Colonic mucosa (tissue), 4 donors: ENCODE data around the gene KHDRBS2. TPM values are rescaled to one million over a fixed set of nuclear protein-coding genes. Genes with fewer than 3 reads are reported as not detected.
A peak's percentile ranks its signal among the peaks of the same experiment; 100 is the strongest.

Experiments used
- DNase-seq: peaks from one replicate; pipeline ENCODE4 v3.0.0-alpha.2; 2020
- H3K27ac ChIP-seq: fragments of 200-600 bp; one replicate; pipeline ENCODE4 v1.8.0; 2021
- H3K27me3 ChIP-seq: fragments of 200-600 bp; one replicate; pipeline ENCODE4 v1.8.0; 2021
- H3K36me3 ChIP-seq: fragments of 200-600 bp; one replicate; pipeline ENCODE4 v1.8.0; 2021
- H3K4me1 ChIP-seq: fragments of 200-600 bp; one replicate; pipeline ENCODE4 v1.8.0; 2021; ENCODE audit warnings: mild to moderate bottlenecking
- H3K4me3 ChIP-seq: fragments of 200-600 bp; one replicate; pipeline ENCODE4 v1.8.0; 2021
- H3K9ac ChIP-seq, 2 donors: one replicate each; pipeline ENCODE4 v1.7.0; 2013; ENCODE audit warnings: control low read depth in 2 of 2, low read depth in 2 of 2, low read length in 2 of 2
- H3K9me3 ChIP-seq: fragments of 200-600 bp; one replicate; pipeline ENCODE4 v1.8.0; 2021
- CTCF ChIP-seq: fragments of 200-600 bp; IDR thresholded peaks from one replicate; pipeline ENCODE4 v1.8.0; 2022; ENCODE audit warnings: antibody characterized with exemption, mild to moderate bottlenecking
- intact Hi-C: fragments of 100-400 bp; cut with DNase I; formaldehyde crosslinking; loops from one replicate; pipeline ENCODE4 v1.14.1; 2022
- total RNA-seq, 2 donors: library from RNA; stranded (reverse); fragmentation: NEBNext Ultra II Directional in 1 of 2; extraction: Animal tissue kit (Norgen Biotek cat#: 25700) in 1 of 2; gene quantifications; one replicate each; pipeline ENCODE4 v1.2.1, GENCODE V29; 2021
- donor health status: healthy.
- donor health status: DM: no; HTN: no; CAD: no.
- donor health status: DM: no; HTN: no; CAD: no.

Gene KHDRBS2
- total RNA-seq, 2 donors from 2014 or later: 0.52 to 1.2 TPM

- Histone ChIP-seq H3K27ac (no peak overlapping the region), H3K4me3 (no peak overlapping the region), H3K36me3 (no peaks in the 10 kb centered on the region), H3K9me3 (no peaks in the 10 kb centered on the region), H3K9ac (no peak overlapping the region), H3K27me3 (no peaks in the 10 kb centered on the region), H3K4me1 (no peaks in the 10 kb centered on the region)
- peak; percentile 20 for DNase-seq
- intact Hi-C loops: no loop called here
- TF ChIP-seq CTCF: peak; percentile 56
Observed at GRCh38 chr6:62150048-62150663, 135.9 kb downstream of the KHDRBS2 start.

DNA sequence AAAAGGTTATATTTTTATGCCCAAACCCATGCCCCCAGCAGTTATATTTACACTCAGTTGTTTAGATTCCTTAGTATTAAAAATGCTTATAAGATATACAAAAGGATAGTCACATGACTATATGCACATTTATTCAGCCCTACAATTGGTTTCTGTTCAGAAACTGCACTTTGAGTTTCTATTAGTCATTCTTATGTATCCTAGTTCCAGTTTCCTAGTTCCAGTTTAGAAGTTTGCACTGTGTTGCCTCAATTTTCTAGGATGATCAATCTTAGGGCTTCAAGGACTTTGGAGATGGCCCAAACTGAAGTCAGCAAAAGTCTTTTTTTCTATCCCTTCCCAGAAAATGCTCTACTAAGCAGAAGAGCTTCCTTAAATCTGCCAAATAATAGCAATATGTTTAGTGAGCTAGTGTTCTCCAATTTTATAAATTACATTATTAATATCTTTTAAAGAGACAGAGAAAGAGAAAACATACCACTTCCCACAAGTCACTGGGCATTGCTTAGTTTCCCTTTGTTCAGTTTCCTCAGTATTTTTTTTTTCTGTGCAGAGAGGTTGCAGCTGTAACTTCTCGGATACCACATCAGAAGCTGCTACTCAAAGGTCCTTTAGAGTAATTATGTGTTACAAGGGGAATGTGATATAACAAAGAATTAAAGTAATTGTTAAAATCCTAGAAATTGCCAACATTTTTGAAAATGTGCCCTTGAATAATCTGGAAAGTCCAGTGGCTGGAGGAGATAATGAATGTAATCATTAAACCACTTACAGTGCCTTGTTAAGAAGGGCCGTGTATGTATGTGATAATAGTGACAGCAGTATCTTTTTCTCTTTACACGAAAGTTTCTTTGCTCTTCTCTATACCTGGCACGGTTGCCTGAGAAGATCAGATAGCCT is 138.8 kb downstream of the KHDRBS2 start:
- intact Hi-C loops: no loop called here
- Histone ChIP-seq H3K27ac (no peak overlapping the region), H3K4me1 (no peaks in the 10 kb centered on the region), H3K4me3 (no peak overlapping the region), H3K27me3 (no peaks in the 10 kb centered on the region), H3K36me3 (no peaks in the 10 kb centered on the region), H3K9ac (no peak overlapping the region), H3K9me3 (no peaks in the 10 kb centered on the region)
- no peak for TF ChIP-seq CTCF
- DNase-seq: no peak

DNA sequence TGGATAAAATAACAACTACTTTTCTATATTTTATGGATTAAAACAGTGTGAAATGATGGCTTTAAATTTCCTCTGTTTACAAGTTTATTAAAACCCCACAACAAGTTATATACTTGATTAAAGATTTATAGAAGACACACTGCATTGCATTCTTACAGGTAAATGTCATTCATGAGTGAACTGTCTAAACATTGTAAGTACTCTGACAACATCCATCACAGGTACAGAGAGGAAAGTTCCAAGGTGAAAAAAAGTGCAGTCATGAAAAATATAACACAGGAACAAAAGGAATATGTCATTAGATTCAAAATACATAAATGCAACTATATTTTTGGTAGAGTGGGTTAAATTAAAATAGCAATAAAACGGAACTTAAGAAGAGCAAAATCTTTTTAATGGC is 156.9 kb downstream of the KHDRBS2 start:
- DNase-seq: no peak
- H3K9me3 ChIP-seq: no peaks in the 10 kb centered on the region

GRCh38 chr6:62119401-62119800 is 166.6 kb downstream of the KHDRBS2 start:
- DNase-seq: no peak
- Histone ChIP-seq H3K9me3 (no peaks in the 10 kb centered on the region), H3K27ac (no peak overlapping the region), H3K27me3 (no peaks in the 10 kb centered on the region), H3K9ac (no peak overlapping the region), H3K36me3 (no peaks in the 10 kb centered on the region), H3K4me3 (no peak overlapping the region), H3K4me1 (no peaks in the 10 kb centered on the region)
- TF ChIP-seq CTCF: no peak
- intact Hi-C loops: no loop called here

More for the DNA sequence above, 156.9 kb downstream of the KHDRBS2 start:
- H3K27me3 ChIP-seq: no peaks in the 10 kb centered on the region
- intact Hi-C loops: no loop called here
- no peak for TF ChIP-seq CTCF
- no peaks in the 10 kb centered on the region for H3K36me3 ChIP-seq
- no peaks in the 10 kb centered on the region for H3K4me1 ChIP-seq
- H3K27ac ChIP-seq: no peak overlapping the region
- H3K9ac ChIP-seq: no peak overlapping the region
- no peak overlapping the region for H3K4me3 ChIP-seq

- Histone ChIP-seq H3K9me3 (no peaks in the 10 kb centered on the region), H3K27me3 (no peaks in the 10 kb centered on the region), H3K27ac (no peak overlapping the region), H3K36me3 (no peaks in the 10 kb centered on the region), H3K4me1 (no peaks in the 10 kb centered on the region), H3K4me3 (no peak overlapping the region), H3K9ac (no peak overlapping the region)
- DNase-seq: no peak
- intact Hi-C loops: no loop called here
- no peak for TF ChIP-seq CTCF
Observed at GRCh38 chr6:62103186-62103859, 182.7 kb downstream of the KHDRBS2 start.
